ENCODE measurements around the gene ALOX5.

The ALOX5 gene

GRCh38 chr10:45441239-45442190 lies 67.5 kb downstream of the ALOX5 start:
- DNase-seq (ENCODE audit: low read depth in 1 of 2, low spot score in 1 of 2), result no peak

GRCh38 chr10:45442251-45442650 lies 68.2 kb downstream of the ALOX5 start:
- DNase-seq (ENCODE audit: low read depth in 1 of 2, low spot score in 1 of 2), result no peak

GRCh38 chr10:45442662-45443061 lies 68.6 kb downstream of the ALOX5 start:
- no peak for DNase-seq (ENCODE audit: low read depth in 1 of 2, low spot score in 1 of 2)

GRCh38 chr10:45443101-45444009 lies 69.3 kb downstream of the ALOX5 start:
- no peak for DNase-seq (ENCODE audit: low read depth in 1 of 2, low spot score in 1 of 2)

GRCh38 chr10:45444022-45444421 lies 70.0 kb downstream of the ALOX5 start:
- DNase-seq (ENCODE audit: low read depth in 1 of 2, low spot score in 1 of 2), result no peak

- DNase-seq (ENCODE audit: low read depth in 1 of 2, low spot score in 1 of 2), result no peak
Measured at GRCh38 chr10:45444976-45445898, 71.2 kb downstream of the ALOX5 start.

- no peak for DNase-seq (ENCODE audit: low read depth in 1 of 2, low spot score in 1 of 2)
Measured at GRCh38 chr10:45446858-45447257, 72.8 kb downstream of the ALOX5 start.

- no peak for DNase-seq (ENCODE audit: low read depth in 1 of 2, low spot score in 1 of 2)
Measured at GRCh38 chr10:45447416-45447815, 73.4 kb downstream of the ALOX5 start.

- DNase-seq (ENCODE audit: low read depth in 1 of 2, low spot score in 1 of 2), result no peak
Measured at GRCh38 chr10:45450866-45451265, 76.8 kb downstream of the ALOX5 start.

GRCh38 chr10:45451407-45451806 lies 77.4 kb downstream of the ALOX5 start:
- DNase-seq (ENCODE audit: low read depth in 1 of 2, low spot score in 1 of 2), result no peak

- no peak for DNase-seq (ENCODE audit: low read depth in 1 of 2, low spot score in 1 of 2)
Measured at GRCh38 chr10:45452268-45452667, 78.3 kb downstream of the ALOX5 start.

GRCh38 chr10:45452743-45453452 lies 78.9 kb downstream of the ALOX5 start:
- no peak for DNase-seq (ENCODE audit: low read depth in 1 of 2, low spot score in 1 of 2)

GRCh38 chr10:45453639-45454255 lies 79.7 kb downstream of the ALOX5 start:
- DNase-seq (ENCODE audit: low read depth in 1 of 2, low spot score in 1 of 2), result no peak

GRCh38 chr10:45454262-45454661 lies 80.2 kb downstream of the ALOX5 start:
- DNase-seq (ENCODE audit: low read depth in 1 of 2, low spot score in 1 of 2), result no peak

- no peak for DNase-seq (ENCODE audit: low read depth in 1 of 2, low spot score in 1 of 2)
Measured at GRCh38 chr10:45454859-45455258, 80.8 kb downstream of the ALOX5 start.

GRCh38 chr10:45456233-45456632 lies 82.2 kb downstream of the ALOX5 start:
- DNase-seq (ENCODE audit: low read depth in 1 of 2, low spot score in 1 of 2), result no peak

GRCh38 chr10:45456822-45457221 lies 82.8 kb downstream of the ALOX5 start:
- no peak for DNase-seq (ENCODE audit: low read depth in 1 of 2, low spot score in 1 of 2)

- DNase-seq (ENCODE audit: low read depth in 1 of 2, low spot score in 1 of 2), result no peak
Measured at GRCh38 chr10:45457487-45457886, 83.5 kb downstream of the ALOX5 start.

- no peak for DNase-seq (ENCODE audit: low read depth in 1 of 2, low spot score in 1 of 2)
Measured at GRCh38 chr10:45460235-45460878, 86.3 kb downstream of the ALOX5 start.
